Stomach (tissue), 4 donors: ENCODE measurements around the gene COL13A1.

ENCODE experiments used
- CTCF ChIP-seq, 7 experiments: fragments of 450-650 bp in 4 of 7; fragments of 200-600 bp in 3 of 7; sonication (generic) in 3 of 7; IDR thresholded peaks; one replicate each; pipeline ENCODE4 v1.5.1; 2016 to 2019; ENCODE audit warnings: antibody characterized with exemption in 7 of 7, control low read depth in 2 of 7, mild to moderate bottlenecking in 1 of 7
- POLR2A ChIP-seq, 4 donors: fragments of 450-650 bp; IDR thresholded peaks; one replicate each; pipeline ENCODE4 v1.6.1; 2016; ENCODE audit warnings: antibody characterized with exemption in 4 of 4, control low read depth in 2 of 4, mild to moderate bottlenecking in 1 of 4, moderate library complexity in 1 of 4

GRCh38 chr10:69911613-69912528 lies 110.2 kb downstream of the COL13A1 start:
- TF ChIP-seq CTCF (IDR thresholded peaks at IDR 0.05) (no peak), POLR2A (IDR thresholded peaks at IDR 0.05) (no peak)
